ENCODE measurements around the gene FRMD4B.

Gene FRMD4B

DNA sequence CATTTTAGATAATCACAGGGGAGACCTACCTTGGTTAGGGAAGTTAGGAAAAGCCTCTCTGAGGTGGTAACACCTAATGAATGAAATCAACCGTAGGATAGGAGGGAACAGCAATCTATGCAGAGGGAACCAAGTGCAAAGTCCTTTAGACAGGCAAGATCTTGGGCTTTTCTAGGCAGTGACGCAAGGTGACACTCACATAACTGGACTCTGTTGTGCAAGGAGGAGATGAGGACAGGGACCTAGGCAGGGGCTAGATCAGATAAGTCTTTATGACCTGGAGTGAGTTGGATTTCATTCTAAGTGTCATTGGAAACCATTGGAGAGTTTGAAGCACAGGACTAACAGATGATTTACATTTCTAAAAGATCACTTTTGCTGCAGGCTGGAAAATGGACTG lies 258.9 kb downstream of the FRMD4B start:
- DNase-seq (ENCODE audit: low read depth in 2 of 2), result no peak

GRCh38 chr3:69126216-69126615 lies 259.7 kb downstream of the FRMD4B start:
- no peak for DNase-seq (ENCODE audit: low read depth in 2 of 2)

- no peak for DNase-seq (ENCODE audit: low read depth in 2 of 2)
Observed at GRCh38 chr3:69122403-69122802, 263.5 kb downstream of the FRMD4B start, which contains the start of gene LMOD3. Gene LMOD3 (minus strand): TSS chr3:69122595. CDS start chr3:69122386, 209 bp downstream.

DNA sequence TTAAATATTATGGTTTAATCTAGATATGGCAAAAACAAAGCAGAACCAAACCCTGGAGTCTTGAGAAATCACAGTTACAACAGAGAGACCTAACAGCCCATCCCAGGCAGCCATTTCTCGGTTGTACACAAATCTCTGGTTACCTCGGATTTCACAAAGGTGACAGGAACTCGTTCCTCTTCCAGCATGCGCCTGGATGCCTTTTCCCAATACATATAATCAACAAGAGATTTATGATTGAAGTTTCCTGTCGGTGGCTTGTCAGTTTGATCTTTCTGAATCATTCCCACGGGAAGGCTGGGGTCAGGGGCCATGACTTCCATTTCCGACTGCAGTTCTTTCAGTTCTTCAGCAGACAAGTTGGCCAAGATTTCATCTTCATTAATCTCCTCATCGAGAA lies 263.9 kb downstream of the FRMD4B start:
- no peak for DNase-seq (ENCODE audit: low read depth in 2 of 2)

GRCh38 chr3:69121513-69121912 lies 264.4 kb downstream of the FRMD4B start:
- DNase-seq (ENCODE audit: low read depth in 2 of 2), result no peak

DNA sequence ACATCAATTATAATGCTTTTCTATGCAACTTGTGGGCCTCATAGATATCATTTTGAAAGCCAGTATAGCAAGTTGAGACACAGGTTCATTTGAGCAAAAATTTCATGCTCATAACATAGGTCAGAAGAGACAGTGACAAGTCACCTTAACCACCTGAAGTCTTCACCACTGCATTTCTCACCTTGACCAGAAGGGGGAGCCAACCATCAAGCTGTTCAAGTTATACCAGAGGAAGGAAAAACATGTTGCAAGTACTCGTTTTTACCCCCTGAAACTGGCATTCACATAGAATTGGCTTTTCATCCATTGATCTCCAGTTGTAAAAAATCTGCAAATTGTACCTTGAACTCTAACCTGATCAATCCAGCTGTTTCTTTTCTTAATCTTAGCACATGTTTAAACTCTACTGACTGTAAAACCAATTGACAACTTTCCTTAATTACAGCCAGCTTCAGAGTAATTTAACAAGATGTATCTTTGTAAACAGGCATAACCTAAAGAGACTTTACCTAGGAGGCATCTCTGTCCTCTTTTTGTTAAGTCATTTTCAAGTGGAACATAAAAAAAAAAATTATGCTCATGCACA lies 264.9 kb downstream of the FRMD4B start:
- peak; percentile 66 to 81 for DNase-seq (ENCODE audit: low read depth in 2 of 2)

Measured in stimulated activated CD4-positive, alpha-beta T cell treated with anti-CD3 and anti-CD28 coated beads, Interleukin-15, amount 100 ng/mL, for 48 hours (primary cell).